Neuronal stem cell (in vitro differentiated cells): ENCODE results near the gene MGMT.

ENCODE experiments used
- DNase-seq: peaks from one replicate; pipeline ENCODE4 v3.0.0-alpha.2; 2013; ENCODE audit warnings: low spot score
- H2AFZ ChIP-seq: one replicate; pipeline ENCODE4 v1.6.1; 2013; ENCODE audit warnings: mild to moderate bottlenecking, low read length, inconsistent platforms
- H2AK5ac ChIP-seq: 2 replicates; pipeline ENCODE4 v1.6.1; 2013; ENCODE audit warnings: low read depth, mild to moderate bottlenecking, inconsistent platforms, low read length, moderate library complexity, mixed read lengths
- H2BK120ac ChIP-seq: 2 replicates; pipeline ENCODE4 v1.6.1; 2013; ENCODE audit warnings: low read depth, mild to moderate bottlenecking, inconsistent platforms, low read length, moderate library complexity, mixed read lengths
- H2BK12ac ChIP-seq: one replicate; pipeline ENCODE4 v1.6.1; 2013; ENCODE audit warnings: low read length, inconsistent platforms
- H2BK15ac ChIP-seq: 2 replicates; pipeline ENCODE4 v1.6.1; 2013; ENCODE audit warnings: mild to moderate bottlenecking, low read length, inconsistent platforms, mixed read lengths
- H2BK5ac ChIP-seq: one replicate; pipeline ENCODE4 v1.6.1; 2013; ENCODE audit warnings: inconsistent platforms, mild to moderate bottlenecking, low read length, moderate library complexity
- H3K14ac ChIP-seq: one replicate; pipeline ENCODE4 v1.6.1; 2013; ENCODE audit warnings: low read length, inconsistent platforms
- H3K18ac ChIP-seq: 2 replicates; pipeline ENCODE4 v1.6.1; 2013; ENCODE audit warnings: low read length, inconsistent platforms
- H3K23ac ChIP-seq: 2 replicates; pipeline ENCODE4 v1.6.1; 2013; ENCODE audit warnings: low read depth, mild to moderate bottlenecking, mixed read lengths, low read length, inconsistent platforms; ENCODE audit not compliant: poor library complexity
- H3K27ac ChIP-seq: replicated peaks from 3 replicates; pipeline ENCODE4 v1.5.1; 2013; ENCODE audit warnings: low read length, inconsistent platforms
- H3K27me3 ChIP-seq, 3 experiments: 2 replicates each; pipeline ENCODE4 v1.6.1; 2013; ENCODE audit warnings: low read length in 3 of 3, mild to moderate bottlenecking in 2 of 3, inconsistent platforms in 1 of 3, low read depth in 1 of 3, mixed read lengths in 1 of 3, moderate library complexity in 1 of 3; ENCODE audit not compliant: control insufficient read depth in 3 of 3, insufficient read depth in 3 of 3
- H3K36me3 ChIP-seq, 2 donors: replicated peaks in 1 of 2; 2 replicates each; pipeline ENCODE4 v1.6.1; 2013; ENCODE audit warnings: low read length in 2 of 2; ENCODE audit not compliant: control insufficient read depth in 2 of 2, insufficient read depth in 2 of 2
- H3K4ac ChIP-seq: 2 replicates; pipeline ENCODE4 v1.6.1; 2013; ENCODE audit warnings: inconsistent platforms, mild to moderate bottlenecking, low read length, moderate library complexity
- H3K4me1 ChIP-seq, 2 donors: 1 replicate in 1 of 2; 2 replicates in 1 of 2; pipeline ENCODE4 v1.6.1; 2013; ENCODE audit warnings: low read length in 2 of 2, low read depth in 1 of 2; ENCODE audit not compliant: control insufficient read depth in 2 of 2, insufficient read depth in 1 of 2
- H3K4me2 ChIP-seq: one replicate; pipeline ENCODE4 v1.6.1; 2013; ENCODE audit warnings: mild to moderate bottlenecking, low read length, inconsistent platforms; ENCODE audit not compliant: insufficient read depth, poor library complexity, severe bottlenecking
- H3K4me3 ChIP-seq, 2 donors: 2 replicates each; pipeline ENCODE4 v1.5.1; 2013; ENCODE audit warnings: low read length in 2 of 2, mild to moderate bottlenecking in 2 of 2, inconsistent platforms in 1 of 2, moderate library complexity in 1 of 2
- H3K79me1 ChIP-seq: one replicate; pipeline ENCODE4 v1.6.1; 2013; ENCODE audit warnings: low read depth, mild to moderate bottlenecking, inconsistent platforms, low read length, moderate library complexity
- H3K9ac ChIP-seq: one replicate; pipeline ENCODE4 v1.6.1; 2013; ENCODE audit warnings: mild to moderate bottlenecking, low read depth, low read length, inconsistent platforms; ENCODE audit not compliant: poor library complexity
- H3K9me3 ChIP-seq, 2 donors: replicated peaks in 1 of 2; 2 replicates each; pipeline versions ENCODE3 to v1.6.1; 2013; ENCODE audit warnings: low read length in 2 of 2, mild to moderate bottlenecking in 2 of 2, inconsistent platforms in 1 of 2, low read depth in 1 of 2, mixed read lengths in 1 of 2, moderate library complexity in 1 of 2; ENCODE audit not compliant: control insufficient read depth in 2 of 2, insufficient read depth in 1 of 2
- H4K8ac ChIP-seq: one replicate; pipeline ENCODE4 v1.6.1; 2013; ENCODE audit warnings: low read depth, mild to moderate bottlenecking, inconsistent platforms, low read length, moderate library complexity
- H4K91ac ChIP-seq: one replicate; pipeline ENCODE4 v1.6.1; 2013; ENCODE audit warnings: low read length, low read depth, mild to moderate bottlenecking, inconsistent platforms; ENCODE audit not compliant: poor library complexity
- WGBS, 2 donors: extraction: QIAGEN DNeasy Blood & Tissue Kit; methylation state at CpG; one replicate each; pipeline ENCODE4 v1.1.7; 2013; ENCODE audit warnings: missing lambda C conversion rate in 2 of 2, mixed read lengths in 1 of 2; ENCODE audit not compliant: insufficient read length in 2 of 2, insufficient replicate concordance in 1 of 2; ENCODE audit errors: extremely low coverage in 2 of 2; 5-methylcytosine and 5-hydroxymethylcytosine counted together

The MGMT gene

GRCh38 chr10:129693382-129693781 is 226.3 kb downstream of the MGMT start:
- no peak overlapping the region for H4K91ac ChIP-seq
- no peak overlapping the region for H3K27ac ChIP-seq
- no peak overlapping the region for H2BK12ac ChIP-seq
- no peak overlapping the region for H3K23ac ChIP-seq
- H3K4me1 ChIP-seq = peaks cover 0 to 7% of the 10 kb centered on the region in 2 donors
- H3K18ac ChIP-seq = no peak overlapping the region
- no peak for DNase-seq
- H3K4me2 ChIP-seq = no peak overlapping the region
- no peak overlapping the region for H2BK120ac ChIP-seq
- no peak overlapping the region for H3K4me3 ChIP-seq
- H4K8ac ChIP-seq = no peak overlapping the region
- no peak overlapping the region for H3K9ac ChIP-seq
- H3K36me3 ChIP-seq = no peaks in the 10 kb centered on the region
- H3K9me3 ChIP-seq = no peaks in the 10 kb centered on the region
- no peaks in the 10 kb centered on the region for H3K79me1 ChIP-seq
- no peaks in the 10 kb centered on the region for H3K27me3 ChIP-seq
- no peak overlapping the region for H2AK5ac ChIP-seq
- no peak overlapping the region for H2AFZ ChIP-seq
- no peak overlapping the region for H3K14ac ChIP-seq
- no CpG with 5 or more reads among the region's 11 CpGs for WGBS, 2 donors
- no peak overlapping the region for H2BK15ac ChIP-seq
- no peak overlapping the region for H3K4ac ChIP-seq
- H2BK5ac ChIP-seq = no peak overlapping the region

DNA sequence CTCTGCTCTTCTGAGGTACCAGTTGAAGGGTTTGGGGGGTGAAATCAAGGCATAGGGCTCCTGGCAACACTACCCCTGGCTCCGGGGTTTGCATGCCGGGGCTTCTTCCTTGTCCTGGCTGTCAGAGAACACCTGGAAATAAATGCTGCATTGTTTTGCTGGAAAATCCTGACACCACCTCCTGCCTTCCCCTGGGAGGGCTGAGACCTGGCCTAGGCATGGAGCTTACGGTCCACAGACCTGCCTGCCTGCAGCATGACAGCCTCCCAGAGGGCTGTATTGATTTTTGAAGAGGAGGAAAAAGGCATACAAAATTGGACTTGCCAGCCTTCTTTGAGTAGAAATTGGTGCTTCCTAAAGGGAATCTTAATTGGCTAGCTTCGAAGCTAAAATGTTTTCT is 227.1 kb downstream of the MGMT start:
- Histone ChIP-seq H3K9me3 (no peaks in the 10 kb centered on the region), H2BK5ac (no peak overlapping the region), H3K79me1 (no peaks in the 10 kb centered on the region), H3K4me3 (no peak overlapping the region), H3K23ac (no peak overlapping the region), H3K9ac (no peak overlapping the region), H4K91ac (no peak overlapping the region), H3K18ac (no peak overlapping the region), H3K27me3 (no peaks in the 10 kb centered on the region), H2AFZ (no peak overlapping the region), H3K36me3 (no peaks in the 10 kb centered on the region), H4K8ac (no peak overlapping the region), H3K14ac (no peak overlapping the region), H2BK15ac (no peak overlapping the region), H3K4ac (no peak overlapping the region), H2AK5ac (no peak overlapping the region), H2BK12ac (no peak overlapping the region), H3K4me2 (no peak overlapping the region), H2BK120ac (no peak overlapping the region), H3K27ac (no peak overlapping the region), H3K4me1 (peaks cover 0 to 7% of the 10 kb centered on the region in 2 donors)
- no peak for DNase-seq
- WGBS, 2 donors = no CpG with 5 or more reads among the region's 4 CpGs

DNA sequence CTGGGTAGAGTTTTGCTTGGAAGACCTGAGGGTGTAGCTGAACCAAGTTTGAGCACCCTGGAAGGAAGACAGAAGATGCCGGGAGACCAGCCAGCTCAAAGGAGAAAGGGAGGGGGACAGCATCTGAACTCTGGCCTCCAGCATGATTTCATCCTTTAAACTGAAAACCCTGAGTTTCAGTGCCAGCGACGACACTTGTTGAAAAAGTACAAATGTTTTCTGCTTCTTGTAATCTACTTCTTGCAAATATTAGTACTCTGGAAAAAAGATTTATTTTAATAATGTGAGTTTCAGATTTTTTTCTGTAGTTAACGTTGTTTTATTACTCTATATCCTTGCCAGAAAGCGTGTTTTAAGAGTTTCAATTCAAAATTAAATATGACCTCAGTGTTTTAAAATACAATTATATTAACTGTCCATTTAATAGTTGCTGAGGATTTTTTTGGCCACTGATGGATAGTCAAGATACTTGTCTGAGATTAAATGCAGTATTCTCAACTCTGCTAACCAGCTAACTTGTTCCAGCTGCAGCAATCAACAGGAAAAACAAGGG is 227.7 kb downstream of the MGMT start:
- Histone ChIP-seq H3K18ac (no peak overlapping the region), H3K36me3 (no peaks in the 10 kb centered on the region), H3K23ac (no peak overlapping the region), H2AFZ (no peak overlapping the region), H3K9me3 (no peaks in the 10 kb centered on the region), H4K91ac (no peak overlapping the region), H2BK12ac (no peak overlapping the region), H3K4me3 (no peak overlapping the region), H3K79me1 (no peaks in the 10 kb centered on the region), H3K4me2 (no peak overlapping the region), H3K4ac (no peak overlapping the region), H3K9ac (no peak overlapping the region), H3K27ac (no peak overlapping the region), H3K27me3 (no peaks in the 10 kb centered on the region), H2BK5ac (no peak overlapping the region), H3K14ac (no peak overlapping the region), H2AK5ac (no peak overlapping the region), H4K8ac (no peak overlapping the region), H3K4me1 (peaks cover 0 to 7% of the 10 kb centered on the region in 2 donors), H2BK15ac (no peak overlapping the region), H2BK120ac (no peak overlapping the region)
- DNase-seq = no peak
- no CpG with 5 or more reads among the region's 5 CpGs for WGBS, 2 donors

DNA sequence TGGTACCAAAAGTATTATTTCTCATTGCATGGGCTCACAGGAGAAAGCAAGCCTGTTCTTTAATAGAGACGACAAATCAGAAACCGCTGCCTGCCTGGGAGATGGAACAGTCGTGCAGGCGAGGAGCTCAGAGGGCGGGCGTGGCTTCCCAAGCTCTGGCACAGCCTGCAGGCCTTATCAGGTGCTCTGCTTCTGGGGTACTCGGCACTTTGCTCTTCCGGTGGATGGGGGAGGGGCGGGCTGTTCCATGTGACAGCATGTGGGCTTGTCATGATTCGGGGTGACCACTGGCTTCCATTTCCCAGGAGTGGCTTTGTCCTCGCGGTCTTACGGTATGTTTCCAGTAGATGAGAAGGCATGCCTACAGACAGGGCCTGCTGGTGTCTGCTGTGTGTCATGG is 228.6 kb downstream of the MGMT start:
- no peak overlapping the region for H3K27ac ChIP-seq
- no peak overlapping the region for H3K4me3 ChIP-seq
- no peak overlapping the region for H3K4ac ChIP-seq
- no peak overlapping the region for H2BK120ac ChIP-seq
- H3K4me2 ChIP-seq = no peak overlapping the region
- H3K79me1 ChIP-seq = no peaks in the 10 kb centered on the region
- no peak overlapping the region for H3K23ac ChIP-seq
- no peak overlapping the region for H4K8ac ChIP-seq
- H2BK5ac ChIP-seq = no peak overlapping the region
- no peak overlapping the region for H3K9ac ChIP-seq
- whole genome bisulfite sequencing, 2 donors = no CpG with 5 or more reads among the region's 13 CpGs
- H2AFZ ChIP-seq = no peak overlapping the region
- no peak overlapping the region for H2AK5ac ChIP-seq
- no peaks in the 10 kb centered on the region for H3K36me3 ChIP-seq
- H4K91ac ChIP-seq = no peak overlapping the region
- no peaks in the 10 kb centered on the region for H3K27me3 ChIP-seq
- no peak overlapping the region for H2BK12ac ChIP-seq
- H3K9me3 ChIP-seq = no peaks in the 10 kb centered on the region
- H3K18ac ChIP-seq = peak overlapping the region; percentile 4
- no peak for DNase-seq
- H2BK15ac ChIP-seq = no peak overlapping the region
- no peak overlapping the region for H3K14ac ChIP-seq
- H3K4me1 ChIP-seq = peaks cover 0 to 7% of the 10 kb centered on the region in 2 donors
